Jurkat, Clone E6-1 (cell line): ENCODE data around the gene SH2D6.
"Not testable (repeated sequence)": the region's sequence is repeated elsewhere in the genome, so short reads cannot be mapped to it uniquely, and the experiment has no call there.

ENCODE experiments used
- DNase-seq: peaks from one replicate; pipeline ENCODE4 v3.0.0-alpha.2; 2011; ENCODE audit warnings: low read depth, low spot score
- H3K4me3 ChIP-seq: 2 replicates; pipeline ENCODE4 v1.5.1; 2011; ENCODE audit warnings: mild to moderate bottlenecking, low read length, control low read depth, moderate library complexity

The SH2D6 gene

GRCh38 chr2:85435981-85436835 is 17.7 kb downstream of the SH2D6 start:
- H3K4me3 ChIP-seq, result no peak overlapping the region
- DNase-seq, result no peak

GRCh38 chr2:85436836-85437487 is 18.4 kb downstream of the SH2D6 start:
- DNase-seq, result no peak
- no peak overlapping the region for H3K4me3 ChIP-seq

GRCh38 chr2:85437488-85438200 is 19.1 kb downstream of the SH2D6 start:
- no peak overlapping the region for H3K4me3 ChIP-seq
- no peak for DNase-seq

GRCh38 chr2:85438201-85439024 is 19.9 kb downstream of the SH2D6 start:
- DNase-seq, result no peak
- H3K4me3 ChIP-seq, result no peak overlapping the region

- DNase-seq, result no peak
- H3K4me3 ChIP-seq, result no peak overlapping the region
These were observed 20.5 kb downstream of the SH2D6 start for GRCh38 chr2:85439025-85439472.

- not testable (repeated sequence) for DNase-seq, H3K4me3 ChIP-seq
These were observed 21.1 kb downstream of the SH2D6 start for GRCh38 chr2:85439569-85439968.

- DNase-seq, result no peak
- H3K4me3 ChIP-seq, result no peak overlapping the region
These were observed 21.5 kb downstream of the SH2D6 start for GRCh38 chr2:85439986-85440385.

GRCh38 chr2:85440729-85441128 is 22.2 kb downstream of the SH2D6 start:
- DNase-seq, result no peak
- H3K4me3 ChIP-seq, result no peak overlapping the region

GRCh38 chr2:85441864-85442263 is 23.4 kb downstream of the SH2D6 start:
- DNase-seq, result no peak
- no peak overlapping the region for H3K4me3 ChIP-seq

GRCh38 chr2:85444629-85445172 is 26.2 kb downstream of the SH2D6 start:
- DNase-seq, result no peak
- H3K4me3 ChIP-seq, result no peak overlapping the region

GRCh38 chr2:85445316-85446295 is 27.1 kb downstream of the SH2D6 start:
- DNase-seq, result no peak
- no peak overlapping the region for H3K4me3 ChIP-seq

- DNase-seq, result no peak
- no peak overlapping the region for H3K4me3 ChIP-seq
These were observed 28.0 kb downstream of the SH2D6 start for GRCh38 chr2:85446296-85447221.

- H3K4me3 ChIP-seq, result no peak overlapping the region
- DNase-seq, result no peak
These were observed 28.7 kb downstream of the SH2D6 start for GRCh38 chr2:85447222-85447585.

GRCh38 chr2:85448461-85449213 is 30.1 kb downstream of the SH2D6 start:
- DNase-seq, result no peak
- no peak overlapping the region for H3K4me3 ChIP-seq

- no peak overlapping the region for H3K4me3 ChIP-seq
- no peak for DNase-seq
These were observed 30.7 kb downstream of the SH2D6 start for GRCh38 chr2:85449214-85449588.

- no peak overlapping the region for H3K4me3 ChIP-seq
- no peak for DNase-seq
These were observed 33.7 kb downstream of the SH2D6 start for GRCh38 chr2:85452237-85452636.
